Lower leg skin (tissue), 4 donors: Measurements from ENCODE around the gene COL18A1. TPM values are rescaled to one million over a fixed set of nuclear protein-coding genes. Genes with fewer than 3 reads are reported as not detected.

Experiments used
- DNase-seq, 2 donors: peaks; one replicate each; pipeline ENCODE4 v3.0.0-alpha.2; 2019; ENCODE audit warnings: low spot score in 2 of 2
- H3K4me3 ChIP-seq: fragments of 200-600 bp; sonication (generic); 2 replicates; pipeline ENCODE4 v1.5.1; 2017; ENCODE audit warnings: mild to moderate bottlenecking, low read depth; ENCODE audit not compliant: poor library complexity, severe bottlenecking
- POLR2A ChIP-seq, 2 donors: fragments of 450-650 bp; IDR thresholded peaks; one replicate each; pipeline ENCODE4 v1.6.1; 2016 to 2017; ENCODE audit warnings: antibody characterized with exemption in 2 of 2, mild to moderate bottlenecking in 1 of 2, moderate library complexity in 1 of 2
- WGBS, 2 donors: methylation state at CpG; one replicate each; pipeline ENCODE4 v1.1.5; 2018; 5-methylcytosine and 5-hydroxymethylcytosine counted together
- intact Hi-C: fragments of 100-400 bp; cut with DNase I; formaldehyde crosslinking; loops from one replicate; pipeline ENCODE4 v1.15.0; 2023; ENCODE audit warnings: low total_unique reads
- total RNA-seq, 4 donors: library from RNA; depleted of rRNA; stranded (reverse); fragments of >200 nt; gene quantifications; one replicate each; pipeline ENCODE4 v1.1.0, GENCODE V29; 2016
- TF ChIP-seq, protein P1 (sequence below), 3 donors: fragments of 450-650 bp; IDR thresholded peaks; one replicate each; pipeline ENCODE4 v1.5.1; 2016; ENCODE audit warnings: antibody characterized with exemption in 3 of 3, mild to moderate bottlenecking in 3 of 3, moderate library complexity in 2 of 3

The COL18A1 gene
- total RNA-seq, 4 donors from 2014 or later: 63.3 to 126 (median 85.9) TPM

GRCh38 chr21:45380566-45380965, 24.4 kb upstream of the COL18A1 start:
- H3K4me3 ChIP-seq: no peak overlapping the region
- no peak for TF ChIP-seq POLR2A (IDR thresholded peaks at IDR 0.05)
- TF ChIP-seq, protein P1, sequence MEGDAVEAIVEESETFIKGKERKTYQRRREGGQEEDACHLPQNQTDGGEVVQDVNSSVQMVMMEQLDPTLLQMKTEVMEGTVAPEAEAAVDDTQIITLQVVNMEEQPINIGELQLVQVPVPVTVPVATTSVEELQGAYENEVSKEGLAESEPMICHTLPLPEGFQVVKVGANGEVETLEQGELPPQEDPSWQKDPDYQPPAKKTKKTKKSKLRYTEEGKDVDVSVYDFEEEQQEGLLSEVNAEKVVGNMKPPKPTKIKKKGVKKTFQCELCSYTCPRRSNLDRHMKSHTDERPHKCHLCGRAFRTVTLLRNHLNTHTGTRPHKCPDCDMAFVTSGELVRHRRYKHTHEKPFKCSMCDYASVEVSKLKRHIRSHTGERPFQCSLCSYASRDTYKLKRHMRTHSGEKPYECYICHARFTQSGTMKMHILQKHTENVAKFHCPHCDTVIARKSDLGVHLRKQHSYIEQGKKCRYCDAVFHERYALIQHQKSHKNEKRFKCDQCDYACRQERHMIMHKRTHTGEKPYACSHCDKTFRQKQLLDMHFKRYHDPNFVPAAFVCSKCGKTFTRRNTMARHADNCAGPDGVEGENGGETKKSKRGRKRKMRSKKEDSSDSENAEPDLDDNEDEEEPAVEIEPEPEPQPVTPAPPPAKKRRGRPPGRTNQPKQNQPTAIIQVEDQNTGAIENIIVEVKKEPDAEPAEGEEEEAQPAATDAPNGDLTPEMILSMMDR (IDR thresholded peaks at IDR 0.05): no peak
- intact Hi-C loops: no loop called here
- 92 to 95% methylated on average over 30 of the region's 30 CpGs for WGBS, 2 donors
- peak in 1 of 2 donors; percentile 54 for DNase-seq

- no peak overlapping the region for H3K4me3 ChIP-seq
- DNase-seq: no peak
- TF ChIP-seq, protein P1 (IDR thresholded peaks at IDR 0.05): no peak
- TF ChIP-seq POLR2A (IDR thresholded peaks at IDR 0.05): no peak
- 88 to 93% methylated on average over 24 of the region's 24 CpGs for WGBS, 2 donors
- intact Hi-C loops: no loop called here
Measured at GRCh38 chr21:45381036-45381787, 23.8 kb upstream of the COL18A1 start.

DNA sequence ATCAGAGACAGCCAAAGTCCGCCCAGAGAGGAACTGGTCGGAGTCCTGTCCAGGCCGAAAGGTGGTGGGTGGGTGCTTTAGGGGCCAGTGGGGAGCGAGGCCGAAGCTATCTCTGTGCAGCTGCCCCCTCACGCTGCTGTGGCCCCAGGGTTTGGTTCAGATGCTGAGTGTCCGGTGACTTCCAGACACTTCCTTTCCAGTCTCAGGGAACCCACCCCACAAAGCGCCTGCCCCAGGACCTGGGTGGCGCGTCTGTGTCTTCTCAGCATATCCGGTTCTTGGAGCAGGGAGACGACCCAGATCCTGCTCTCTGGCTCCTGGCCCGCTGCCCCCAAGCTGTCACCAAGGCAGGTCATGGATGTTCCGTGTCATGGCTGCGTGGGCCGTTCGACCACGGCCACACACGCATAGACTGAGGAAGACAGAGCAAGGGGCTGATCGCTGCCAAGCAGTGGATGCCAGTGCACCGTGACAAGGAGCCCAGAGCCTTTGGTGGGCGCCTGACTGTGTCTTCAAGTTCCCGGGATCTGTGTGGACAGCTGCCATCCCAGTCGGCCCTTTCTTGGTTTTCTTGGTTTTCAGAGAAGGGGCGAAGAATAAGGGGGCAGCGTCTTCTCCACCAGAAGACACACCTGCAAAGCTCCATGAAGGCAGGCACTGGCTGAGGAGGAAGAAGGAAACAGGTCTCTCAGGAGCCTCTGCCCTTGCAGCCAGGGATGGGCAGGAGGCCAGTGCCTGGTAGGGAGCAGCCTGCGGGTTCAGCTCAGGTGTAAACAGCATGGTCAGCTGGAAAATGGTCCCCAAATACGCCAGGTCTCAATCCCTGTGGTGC, 22.9 kb upstream of the COL18A1 start:
- no peak overlapping the region for H3K4me3 ChIP-seq
- intact Hi-C loops: no loop called here
- TF ChIP-seq, protein P1 (IDR thresholded peaks at IDR 0.05): no peak
- TF ChIP-seq POLR2A (IDR thresholded peaks at IDR 0.05): no peak
- peak in 1 of 2 donors; percentile 80 for DNase-seq
- 89% methylated on average over 28 of the region's 28 CpGs for WGBS, 2 donors

GRCh38 chr21:45382697-45382997, 22.3 kb upstream of the COL18A1 start:
- TF ChIP-seq, protein P1 (IDR thresholded peaks at IDR 0.05): no peak
- no peak for TF ChIP-seq POLR2A (IDR thresholded peaks at IDR 0.05)
- intact Hi-C loops: no loop called here
- WGBS, 2 donors: 90 to 92% methylated on average over 10 of the region's 10 CpGs
- DNase-seq: peak in 1 of 2 donors; percentile 68
- H3K4me3 ChIP-seq: no peak overlapping the region

DNA sequence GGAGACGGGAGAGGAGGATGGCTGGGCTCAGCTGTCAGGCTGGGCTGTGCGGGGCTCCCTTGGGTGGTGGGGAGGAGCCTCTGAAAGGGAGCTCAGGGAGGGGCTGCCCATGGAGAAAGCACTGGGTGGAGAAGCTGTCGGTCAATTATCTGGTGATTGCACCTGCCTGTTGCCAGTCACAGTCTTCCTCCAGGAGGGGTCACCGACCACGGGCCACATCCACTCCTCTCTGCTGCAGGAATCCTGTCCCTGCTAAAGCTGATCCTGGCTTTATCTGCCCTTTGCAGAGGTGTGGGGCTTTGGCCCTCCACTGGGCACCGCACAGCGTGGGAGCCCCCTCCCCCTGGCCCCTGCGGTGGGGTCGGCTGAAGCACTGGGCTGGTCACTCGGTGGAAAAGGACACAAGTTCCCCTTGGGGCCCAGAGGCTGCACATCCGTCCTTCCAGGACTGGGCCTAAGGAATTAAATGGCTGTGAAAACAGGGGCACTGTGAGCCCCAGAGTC, 21.8 kb upstream of the COL18A1 start:
- peak in 1 of 2 donors; percentile 77 for DNase-seq
- H3K4me3 ChIP-seq: no peak overlapping the region
- 86 to 88% methylated on average over 11 of the region's 11 CpGs for WGBS, 2 donors
- TF ChIP-seq, protein P1 (IDR thresholded peaks at IDR 0.05): no peak
- no peak for TF ChIP-seq POLR2A (IDR thresholded peaks at IDR 0.05)
- intact Hi-C loops: no loop called here
